K562 (cell line): ENCODE results near the gene GAK. TPM values are rescaled to one million over a fixed set of nuclear protein-coding genes. Genes with fewer than 3 reads are reported as not detected.

Experiments
- BRD4 ChIP-seq: fragments of 200-600 bp; sonication (generic); IDR thresholded peaks from 2 replicates; pipeline ENCODE4 v1.6.1; 2017; ENCODE audit warnings: inconsistent platforms
- CBX5 ChIP-seq: IDR thresholded peaks from 2 replicates; pipeline ENCODE4 v1.6.1; 2014; ENCODE audit warnings: low read depth, borderline replicate concordance
- CHCHD3 ChIP-seq: fragments of 250-450 bp; sonication (Bioruptor Pico); IDR thresholded peaks from 2 replicates; pipeline ENCODE4 v2.1.2; 2022; ENCODE audit warnings: mild to moderate bottlenecking
- CHD4 ChIP-seq: fragments of 200-600 bp; sonication (generic); IDR thresholded peaks from 3 replicates; pipeline ENCODE4 v1.6.1; 2012; ENCODE audit warnings: low read depth, mild to moderate bottlenecking, mixed read lengths, low read length, inconsistent platforms; ENCODE audit not compliant: insufficient read depth, insufficient replicate concordance, poor library complexity, severe bottlenecking
- CSDE1 ChIP-seq, 2 experiments: fragments of 450-650 bp; IDR thresholded peaks; 2 replicates each; pipeline ENCODE4 v1.6.1; 2016; ENCODE audit warnings: mild to moderate bottlenecking in 1 of 2
- EZH2 ChIP-seq: IDR thresholded peaks from 2 replicates; pipeline ENCODE4 v1.6.1; 2012; ENCODE audit warnings: low read depth, mild to moderate bottlenecking, inconsistent platforms, low read length, borderline replicate concordance
- FOXA1 ChIP-seq: fragments of 450-650 bp; IDR thresholded peaks from 2 replicates; pipeline ENCODE4 v1.6.1; 2016; ENCODE audit warnings: mild to moderate bottlenecking, borderline replicate concordance
- FOXK1 ChIP-seq: sonication (generic); formaldehyde crosslinking; IDR thresholded peaks from 2 replicates; pipeline ENCODE4 v1.8.0; 2022; ENCODE audit warnings: missing genetic modification reagents, mild to moderate bottlenecking, borderline replicate concordance
- GABPB1 ChIP-seq: sonication (generic); formaldehyde crosslinking; IDR thresholded peaks from 2 replicates; pipeline ENCODE4 v1.8.0; 2022; ENCODE audit warnings: mild to moderate bottlenecking, missing genetic modification reagents
- IFI16 ChIP-seq: fragments of 250-450 bp; sonication (Bioruptor Pico); IDR thresholded peaks from 2 replicates; pipeline ENCODE4 v2.1.2; 2022; ENCODE audit warnings: mild to moderate bottlenecking, inconsistent platforms
- MBD1 ChIP-seq: fragments of 250-450 bp; sonication (Bioruptor Pico); IDR thresholded peaks from 2 replicates; pipeline ENCODE4 v1.8.0; 2022; ENCODE audit warnings: inconsistent platforms
- MBD2 ChIP-seq: sonication (generic); IDR thresholded peaks from 2 replicates; pipeline ENCODE4 v1.6.1; 2016; ENCODE audit warnings: low read depth, borderline replicate concordance
- NCOA2 ChIP-seq, 2 experiments: fragments of 450-650 bp; IDR thresholded peaks; 2 replicates each; pipeline ENCODE4 v1.6.1; 2018; ENCODE audit warnings: mild to moderate bottlenecking in 2 of 2, moderate library complexity in 1 of 2; ENCODE audit not compliant: partially characterized antibody in 2 of 2
- POLR2A ChIP-seq: fragments of 450-650 bp; conservative IDR thresholded peaks from 2 replicates; pipeline ENCODE4 v1.6.1; 2016
- RBM22 ChIP-seq: fragments of 200-400 bp; formaldehyde crosslinking; IDR thresholded peaks from 2 replicates; pipeline ENCODE4 v1.6.1; 2018; ENCODE audit warnings: low read length, low read depth; ENCODE audit not compliant: poor library complexity, severe bottlenecking
- RFX5 ChIP-seq: IDR thresholded peaks from 2 replicates; pipeline ENCODE4 v1.6.1; 2011; ENCODE audit warnings: low read depth, mild to moderate bottlenecking, improper control_type of control experiment, low read length
- SRSF1 ChIP-seq: fragments of 200-400 bp; formaldehyde crosslinking; IDR thresholded peaks from 2 replicates; pipeline ENCODE4 v1.6.1; 2017; ENCODE audit warnings: mild to moderate bottlenecking, low read depth, low read length, moderate library complexity
- TAF7 ChIP-seq: fragments of 450-650 bp; IDR thresholded peaks from 2 replicates; pipeline ENCODE4 v1.6.1; 2016; ENCODE audit warnings: missing genetic modification characterization, missing compliant biosample characterization
- TEAD4 ChIP-seq, 2 experiments: sonication (generic) in 1 of 2; formaldehyde crosslinking in 1 of 2; IDR thresholded peaks; 2 replicates each; pipeline versions ENCODE4 v1.6.1 to v1.8.0; 2012 to 2022; ENCODE audit warnings: borderline replicate concordance in 1 of 2, inconsistent platforms in 1 of 2, low read length in 1 of 2, mild to moderate bottlenecking in 1 of 2, missing genetic modification reagents in 1 of 2
- TFAM ChIP-seq: fragments of 250-450 bp; sonication (Bioruptor Pico); conservative IDR thresholded peaks from 2 replicates; pipeline ENCODE4 v1.5.0; 2021; ENCODE audit warnings: mild to moderate bottlenecking, moderate library complexity
- THRA ChIP-seq: fragments of 450-650 bp; IDR thresholded peaks from 2 replicates; pipeline ENCODE4 v1.6.1; 2017; ENCODE audit warnings: mild to moderate bottlenecking, moderate library complexity
- ZC3H4 ChIP-seq: sonication (generic); formaldehyde crosslinking; IDR thresholded peaks from 2 replicates; pipeline ENCODE4 v1.9.0; 2021; ENCODE audit warnings: missing genetic modification reagents, borderline replicate concordance
- ZKSCAN3 ChIP-seq: fragments of 250-450 bp; sonication (Bioruptor Pico); IDR thresholded peaks from 2 replicates; pipeline ENCODE4 v1.4.0; 2020
- ZNF165 ChIP-seq: fragments of 250-450 bp; sonication (Bioruptor Pico); IDR thresholded peaks from 2 replicates; pipeline ENCODE4 v1.4.0; 2020; ENCODE audit warnings: borderline replicate concordance
- ZNF23 ChIP-seq: fragments of 250-450 bp; sonication (Bioruptor Pico); IDR thresholded peaks from 2 replicates; pipeline ENCODE4 v1.4.0; 2020; ENCODE audit warnings: mild to moderate bottlenecking
- ZNF280A ChIP-seq: fragments of 450-650 bp; IDR thresholded peaks from 2 replicates; pipeline ENCODE4 v1.6.1; 2018; ENCODE audit warnings: mild to moderate bottlenecking, low read depth; ENCODE audit not compliant: partially characterized antibody
- polyA plus RNA-seq, 8 experiments: library from polyadenylated mRNA; depleted of rRNA in 4 of 8; stranded (reverse) in 5 of 8; unstranded in 3 of 8; fragments of >200 nt; fragmentation: Nextera tagmentation in 2 of 8; fragmentation: Illumina TruSeq in 1 of 8; extraction: Ambion mirVana in 2 of 8; extraction: Trizol in 1 of 8; gene quantifications; 2 replicates each; pipeline versions ENCODE4 v1.2.1 to v1.2.3, GENCODE V29; 2011 to 2014; ENCODE audit warnings: inconsistent platforms in 1 of 8, missing spikeins in 1 of 8
- total RNA-seq, 7 experiments: library from RNA; depleted of rRNA in 6 of 7; stranded (reverse); fragments of >200 nt in 6 of 7; fragmentation: Illumina TruSeq in 2 of 7; extraction: Trizol in 2 of 7; gene quantifications; 2 replicates each; pipeline versions ENCODE4 v1.2.1 to v1.2.3, GENCODE V29; 2011 to 2021; ENCODE audit warnings: low replicate concordance in 1 of 7

Gene GAK
- total and polyA plus RNA-seq, 9 of the 15 experiments (the other 6 are each of a cell fraction or from before 2014, with no cell fraction given) = 1.3 to 102 (median 16.2) TPM

- TF ChIP-seq ZNF280A = no peak
- no peak for TF ChIP-seq ZNF165
- no peak for TF ChIP-seq MBD2
- no peak for TF ChIP-seq TEAD4 (IDR thresholded peaks at IDR 0.05; ENCODE audit: low read length)
- no peak for TF ChIP-seq TEAD4 (CRISPR knock-in tag; IDR thresholded peaks at IDR 0.05; ENCODE audit: borderline replicate concordance)
- TF ChIP-seq GABPB1 = no peak
- no peak for TF ChIP-seq POLR2A
- no peak for TF ChIP-seq ZNF23 (CRISPR knock-in tag)
- no peak for TF ChIP-seq CBX5
- TF ChIP-seq MBD1 (CRISPR knock-in tag) = no peak
- 0 out of 2 replicates have a peak, but pooled peaks have one; percentile 47 for TF ChIP-seq BRD4
- no peak for TF ChIP-seq FOXA1
- TF ChIP-seq RBM22 = peak; percentile 42
- no peak for TF ChIP-seq CHD4
- no peak for TF ChIP-seq TFAM (CRISPR knock-in tag)
- no peak for TF ChIP-seq RFX5
- no peak for TF ChIP-seq IFI16 (CRISPR knock-in tag)
- TF ChIP-seq CSDE1 (IDR thresholded peaks at IDR 0.05) = no peak
- TF ChIP-seq SRSF1 = no peak
- 0 out of 2 replicates have a peak, but pooled peaks have one; percentile 20 for TF ChIP-seq TAF7 (tag)
- no peak for TF ChIP-seq EZH2
- no peak for TF ChIP-seq FOXK1
- TF ChIP-seq NCOA2 (IDR thresholded peaks at IDR 0.05; ENCODE audit: partially characterized antibody in 2 of 2) = no peak
- TF ChIP-seq CHCHD3 (CRISPR knock-in tag) = no peak
- no peak for TF ChIP-seq THRA
- TF ChIP-seq ZKSCAN3 (CRISPR knock-in tag) = no peak
- 0 out of 2 replicates have a peak, but pooled peaks have one; percentile 35 for TF ChIP-seq ZC3H4
Measured at GRCh38 chr4:931194-931959, 739 bp downstream of the GAK start (continued).
